SK-N-SH (cell line): ENCODE measurements around the gene SLC7A1. TPM values are rescaled to one million over a fixed set of nuclear protein-coding genes. Genes with fewer than 3 reads are reported as not detected.

Source experiments
- CTCF ChIA-PET: fragments of 300-600, 350-600 bp; formaldehyde crosslinking; extraction: SDS; loops from one replicate; lab custom pipeline; 2021; lab: Yijun Ruan, JAX
- POLR2A ChIA-PET: fragments of 350-600 bp; sonication (Branson Sonifier 250); formaldehyde crosslinking; extraction: SDS; loops from one replicate; lab custom pipeline; 2020; ENCODE audit warnings: antibody characterized with exemption, inconsistent platforms; lab: Yijun Ruan, JAX
- DNase-seq: peaks from one replicate; pipeline ENCODE4 v3.0.0; 2012
- H2AFZ ChIP-seq: fragments of 200-600 bp; sonication (generic); 2 replicates; pipeline ENCODE4 v1.8.1; 2016; ENCODE audit warnings: antibody characterized with exemption, mild to moderate bottlenecking, low read depth
- H3F3A ChIP-seq: fragments of 200-600 bp; sonication (generic); replicated peaks from 2 replicates; pipeline ENCODE3; 2016; ENCODE audit warnings: antibody characterized with exemption, mild to moderate bottlenecking; ENCODE audit not compliant: insufficient read depth
- H3K27ac ChIP-seq, 2 experiments: fragments of 200-500 bp in 1 of 2; fragments of 200-600 bp in 1 of 2; sonication (Bioruptor generic) in 1 of 2; sonication (generic), shearing (Covaris generic) in 1 of 2; 2 replicates each; pipeline versions ENCODE4 v1.5.1 to v1.6.1; 2014 to 2016; ENCODE audit warnings: low read depth in 2 of 2, inconsistent platforms in 1 of 2, low read length in 1 of 2, mild to moderate bottlenecking in 1 of 2, mixed read lengths in 1 of 2
- H3K27me3 ChIP-seq: fragments of 200-600 bp; sonication (generic), shearing (Covaris generic); 2 replicates; pipeline ENCODE4 v1.6.1; 2016; ENCODE audit warnings: mixed run types; ENCODE audit not compliant: insufficient read depth
- H3K36me3 ChIP-seq, 2 experiments: fragments of 200-500 bp in 1 of 2; fragments of 200-600 bp in 1 of 2; sonication (Bioruptor generic) in 1 of 2; sonication (generic) in 1 of 2; replicated peaks in 1 of 2; 2 replicates each; pipeline versions ENCODE3 to v1.5.1; 2014 to 2016; ENCODE audit warnings: low read length in 1 of 2, mild to moderate bottlenecking in 1 of 2; ENCODE audit not compliant: insufficient read depth in 2 of 2, control insufficient read depth in 1 of 2
- H3K4me1 ChIP-seq, 2 experiments: fragments of 200-500 bp in 1 of 2; fragments of 200-600 bp in 1 of 2; sonication (Bioruptor generic) in 1 of 2; sonication (generic), shearing (Covaris generic) in 1 of 2; 2 replicates each; pipeline versions ENCODE4 v1.5.1 to v1.6.1; 2014 to 2016; ENCODE audit warnings: low read depth in 1 of 2, low read length in 1 of 2, mixed run types in 1 of 2; ENCODE audit not compliant: insufficient read depth in 2 of 2, control insufficient read depth in 1 of 2
- H3K4me2 ChIP-seq: fragments of 200-600 bp; sonication (generic), shearing (Covaris generic); 2 replicates; pipeline ENCODE4 v1.6.1; 2017; ENCODE audit warnings: mixed run types
- H3K4me3 ChIP-seq, 2 experiments: fragments of 200-500 bp in 1 of 2; fragments of 200-600 bp in 1 of 2; sonication (Bioruptor generic) in 1 of 2; sonication (generic), shearing (Covaris generic) in 1 of 2; 2 replicates each; pipeline versions ENCODE4 v1.5.1 to v1.8.1; 2014 to 2016; ENCODE audit warnings: low read depth in 2 of 2, inconsistent platforms in 1 of 2, low read length in 1 of 2, mild to moderate bottlenecking in 1 of 2, mixed read lengths in 1 of 2, moderate library complexity in 1 of 2
- H3K79me2 ChIP-seq: fragments of 200-600 bp; sonication (generic); 2 replicates; pipeline ENCODE4 v1.8.1; 2017; ENCODE audit warnings: mild to moderate bottlenecking; ENCODE audit not compliant: insufficient read depth
- H3K9ac ChIP-seq: fragments of 200-600 bp; sonication (generic); 2 replicates; pipeline ENCODE4 v1.6.1; 2017; ENCODE audit warnings: mixed run types
- H3K9me2 ChIP-seq: fragments of 200-600 bp; sonication (generic); 2 replicates; pipeline ENCODE4 v1.6.1; 2017; ENCODE audit warnings: mixed run types
- H3K9me3 ChIP-seq: fragments of 200-600 bp; sonication (generic); 2 replicates; pipeline ENCODE4 v1.6.1; 2017; ENCODE audit warnings: mixed run types, mild to moderate bottlenecking, moderate library complexity
- H4K20me1 ChIP-seq: fragments of 200-600 bp; sonication (generic); 2 replicates; pipeline ENCODE4 v1.6.1; 2017; ENCODE audit warnings: mild to moderate bottlenecking, mixed run types; ENCODE audit not compliant: insufficient read depth
- CHD2 ChIP-seq: fragments of 150-350 bp; IDR thresholded peaks from 2 replicates; pipeline ENCODE4 v1.6.1; 2018; ENCODE audit warnings: low read length; ENCODE audit not compliant: partially characterized antibody
- EP300 ChIP-seq, 2 experiments: IDR thresholded peaks; 2 replicates each; pipeline versions ENCODE4 v1.4.0 to v1.6.1; 2012; ENCODE audit warnings: borderline replicate concordance in 1 of 2, low read depth in 1 of 2, low read length in 1 of 2
- FOSL2 ChIP-seq: IDR thresholded peaks from 2 replicates; pipeline ENCODE4 v1.4.0; 2012; ENCODE audit warnings: low read depth, mild to moderate bottlenecking, moderate library complexity, borderline replicate concordance
- FOXJ3 ChIP-seq: sonication (generic); formaldehyde crosslinking; IDR thresholded peaks from 2 replicates; pipeline ENCODE4 v1.5.1; 2020; ENCODE audit warnings: mild to moderate bottlenecking, missing genetic modification reagents
- FOXM1 ChIP-seq: IDR thresholded peaks from 2 replicates; pipeline ENCODE4 v1.4.0; 2012; ENCODE audit warnings: low read depth, mild to moderate bottlenecking
- GATA2 ChIP-seq: sonication (generic); formaldehyde crosslinking; IDR thresholded peaks from 2 replicates; pipeline ENCODE4 v1.5.0; 2020; ENCODE audit warnings: mild to moderate bottlenecking, missing genetic modification reagents
- JUND ChIP-seq: IDR thresholded peaks from 2 replicates; pipeline ENCODE4 v1.4.0; 2012
- MXI1 ChIP-seq: IDR thresholded peaks from 2 replicates; pipeline ENCODE4 v1.6.1; 2012; ENCODE audit warnings: mild to moderate bottlenecking, low read depth, low read length, improper control_type of control experiment
- NFIC ChIP-seq: IDR thresholded peaks from 2 replicates; pipeline ENCODE4 v1.4.0; 2012; ENCODE audit warnings: borderline replicate concordance
- POLR2AphosphoS5 ChIP-seq: IDR thresholded peaks from 2 replicates; pipeline ENCODE4 v1.6.1; 2012; ENCODE audit warnings: low read depth, low read length
- RAD21 ChIP-seq: IDR thresholded peaks from 2 replicates; pipeline ENCODE4 v1.6.1; 2012; ENCODE audit warnings: mild to moderate bottlenecking, low read length
- RCOR1 ChIP-seq: fragments of 150-350 bp; IDR thresholded peaks from 2 replicates; pipeline ENCODE4 v1.6.1; 2017; ENCODE audit warnings: antibody characterized with exemption, low read length
- RFX5 ChIP-seq: IDR thresholded peaks from 2 replicates; pipeline ENCODE4 v1.6.1; 2012; ENCODE audit warnings: mild to moderate bottlenecking, improper control_type of control experiment, low read length
- RXRA ChIP-seq: IDR thresholded peaks from 2 replicates; pipeline ENCODE4 v1.4.0; 2012; ENCODE audit warnings: low read depth, mild to moderate bottlenecking, borderline replicate concordance
- SIN3A ChIP-seq: IDR thresholded peaks from 2 replicates; pipeline ENCODE4 v1.6.1; 2012; ENCODE audit warnings: low read depth, mild to moderate bottlenecking, low read length, moderate library complexity, borderline replicate concordance
- SMC3 ChIP-seq: IDR thresholded peaks from 2 replicates; pipeline ENCODE4 v1.6.1; 2012; ENCODE audit warnings: low read depth, low read length, improper control_type of control experiment
- TAF1 ChIP-seq: IDR thresholded peaks from 2 replicates; pipeline ENCODE4 v1.6.1; 2012; ENCODE audit warnings: low read depth, mild to moderate bottlenecking, low read length, moderate library complexity, borderline replicate concordance
- TCF12 ChIP-seq: IDR thresholded peaks from 2 replicates; pipeline ENCODE4 v1.4.0; 2012
- YY1 ChIP-seq: IDR thresholded peaks from 2 replicates; pipeline ENCODE4 v1.4.0; 2012; ENCODE audit warnings: low read depth, mild to moderate bottlenecking
- WGBS: methylation state at CpG from one replicate; pipeline ENCODE4 v1.1.6; 2017; ENCODE audit warnings: low lambda C conversion rate; 5-methylcytosine and 5-hydroxymethylcytosine counted together
- polyA plus RNA-seq, 3 experiments: library from polyadenylated mRNA; depleted of rRNA; stranded (reverse); fragments of >200 nt; gene quantifications; 2 replicates each; pipeline ENCODE4 v1.2.3, GENCODE V29; 2012
- TF ChIP-seq, protein P1 (sequence below): fragments of 150-350 bp; IDR thresholded peaks from 2 replicates; pipeline ENCODE4 v1.6.1; 2017; ENCODE audit warnings: antibody characterized with exemption, low read length, low read depth, borderline replicate concordance
- TF ChIP-seq, protein P2 (sequence below): fragments of 150-350 bp; IDR thresholded peaks from 2 replicates; pipeline ENCODE4 v1.6.1; 2016; ENCODE audit warnings: mild to moderate bottlenecking, low read depth, low read length
- TF ChIP-seq, protein P3 (sequence below): IDR thresholded peaks from 2 replicates; pipeline ENCODE4; 2012
- TF ChIP-seq, protein P4 (sequence below): fragments of 200-600 bp; sonication (generic); IDR thresholded peaks from 2 replicates; pipeline ENCODE4 v1.6.1; 2017; ENCODE audit warnings: antibody characterized with exemption, mild to moderate bottlenecking, moderate library complexity

The SLC7A1 gene
- polyA plus RNA-seq, 1 of the 3 experiments (the other 2 are of a cell fraction), result 14.0 TPM

DNA sequence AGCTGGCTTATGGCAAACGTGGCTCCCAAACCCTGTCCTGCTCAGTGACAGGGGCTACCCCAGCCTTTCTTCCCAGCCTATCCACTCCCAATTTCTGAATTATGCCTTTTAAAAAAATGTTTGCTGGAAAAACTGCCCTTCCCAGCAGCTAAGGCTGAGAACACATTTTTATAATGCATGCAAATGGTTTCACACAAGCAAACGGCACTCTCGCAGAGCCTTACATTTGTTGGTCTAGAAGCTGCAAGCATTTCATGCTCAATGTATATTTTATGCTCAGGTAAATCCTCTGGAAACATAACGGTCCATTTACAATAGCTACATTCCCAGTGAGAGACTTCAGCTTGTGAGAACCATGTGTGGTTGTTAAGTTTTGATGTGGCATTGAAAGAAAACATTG lies 61.4 kb downstream of the SLC7A1 start:
- 93% methylated on average over 4 of the region's 4 CpGs for WGBS
- DNase-seq, result no peak
- H3K27ac ChIP-seq, result no peak overlapping the region
- H3K9me2 ChIP-seq, result no peaks in the 10 kb centered on the region
- peaks cover 40 to 56% of the 10 kb centered on the region in 2 experiments for H3K36me3 ChIP-seq
- ChIA-PET CTCF (interaction anchor here (0.8 to 1.1 kb wide), 2 partner anchors 26 to 62 kb away, joined by 3 read pairs; no protein-coding TSS in a partner anchor), POLR2A (no interaction called here)
- H4K20me1 ChIP-seq, result peaks cover 18% of the 10 kb centered on the region; the same call in 1 of the 2 replicates
- no peaks in the 10 kb centered on the region for H3K27me3 ChIP-seq
- H3K9me3 ChIP-seq, result no peaks in the 10 kb centered on the region
- peaks cover 31% of the 10 kb centered on the region; the same call in 1 of the 2 replicates for H3K79me2 ChIP-seq
- H3K4me1 ChIP-seq, result peaks cover 0 to 14% of the 10 kb centered on the region in 2 experiments; a peak in 2 of 4 replicates
- no peak overlapping the region for H3K9ac ChIP-seq
- no peak for TF ChIP-seq RFX5
- no peak for TF ChIP-seq SMC3
- TF ChIP-seq FOXM1, result no peak
- no peak for TF ChIP-seq RCOR1
- TF ChIP-seq TCF12, result no peak
- no peak for TF ChIP-seq SIN3A
- no peak for TF ChIP-seq YY1
- no peak for TF ChIP-seq FOXJ3 (CRISPR knock-in tag)
- TF ChIP-seq RAD21, result no peak
- TF ChIP-seq GATA2 (CRISPR knock-in tag), result no peak
- TF ChIP-seq, all 33 proteins: peak for 0
- Histone ChIP-seq H2AFZ (no peak overlapping the region), H3F3A (no peaks in the 10 kb centered on the region), H3K4me2 (no peak overlapping the region), H3K4me3 (no peak overlapping the region)

DNA sequence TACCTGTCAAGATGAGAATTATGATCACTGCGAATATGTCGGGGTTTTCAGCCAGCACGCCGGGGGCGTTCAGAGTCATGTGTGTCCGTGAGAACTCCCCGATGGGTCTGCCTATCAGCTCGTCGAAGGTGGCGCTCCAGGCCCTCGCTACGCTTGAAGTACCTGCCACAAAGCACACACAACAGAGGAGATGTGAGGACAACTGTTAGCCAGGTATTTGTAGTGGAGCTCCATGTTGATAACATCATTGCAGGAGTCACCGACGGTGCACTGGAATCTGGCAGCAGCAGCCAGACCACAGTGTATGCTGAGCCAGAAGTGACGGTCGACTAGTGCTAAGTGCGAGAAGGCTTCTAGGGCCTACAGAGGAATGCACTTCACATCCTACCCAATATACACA lies 62.7 kb downstream of the SLC7A1 start:
- ChIA-PET CTCF (interaction anchor here (2.4 kb wide), 1 partner anchor 25 kb away, joined by 12 read pairs; no protein-coding TSS in a partner anchor), POLR2A (no interaction called here)
- Histone ChIP-seq H3F3A (no peaks in the 10 kb centered on the region), H3K9me2 (no peaks in the 10 kb centered on the region), H4K20me1 (peaks cover 13% of the 10 kb centered on the region; the same call in 1 of the 2 replicates), H3K79me2 (peaks cover 30% of the 10 kb centered on the region; the same call in 1 of the 2 replicates), H2AFZ (no peak overlapping the region), H3K4me1 (peaks cover 0 to 8% of the 10 kb centered on the region in 2 experiments; a peak in 2 of 4 replicates), H3K9ac (no peak overlapping the region), H3K4me3 (no peak overlapping the region), H3K4me2 (no peak overlapping the region), H3K36me3 (peaks cover 50 to 69% of the 10 kb centered on the region in 2 experiments), H3K9me3 (no peaks in the 10 kb centered on the region), H3K27ac (no peak overlapping the region; a peak in 1 of 4 replicates), H3K27me3 (no peaks in the 10 kb centered on the region)
- TF ChIP-seq FOXM1, result no peak
- no peak for TF ChIP-seq POLR2AphosphoS5
- no peak for TF ChIP-seq FOSL2
- no peak for TF ChIP-seq TAF1
- no peak for TF ChIP-seq MXI1
- TF ChIP-seq, protein P1, sequence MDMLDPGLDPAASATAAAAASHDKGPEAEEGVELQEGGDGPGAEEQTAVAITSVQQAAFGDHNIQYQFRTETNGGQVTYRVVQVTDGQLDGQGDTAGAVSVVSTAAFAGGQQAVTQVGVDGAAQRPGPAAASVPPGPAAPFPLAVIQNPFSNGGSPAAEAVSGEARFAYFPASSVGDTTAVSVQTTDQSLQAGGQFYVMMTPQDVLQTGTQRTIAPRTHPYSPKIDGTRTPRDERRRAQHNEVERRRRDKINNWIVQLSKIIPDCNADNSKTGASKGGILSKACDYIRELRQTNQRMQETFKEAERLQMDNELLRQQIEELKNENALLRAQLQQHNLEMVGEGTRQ, result no peak
- TF ChIP-seq YY1, result no peak
- TF ChIP-seq, protein P2, sequence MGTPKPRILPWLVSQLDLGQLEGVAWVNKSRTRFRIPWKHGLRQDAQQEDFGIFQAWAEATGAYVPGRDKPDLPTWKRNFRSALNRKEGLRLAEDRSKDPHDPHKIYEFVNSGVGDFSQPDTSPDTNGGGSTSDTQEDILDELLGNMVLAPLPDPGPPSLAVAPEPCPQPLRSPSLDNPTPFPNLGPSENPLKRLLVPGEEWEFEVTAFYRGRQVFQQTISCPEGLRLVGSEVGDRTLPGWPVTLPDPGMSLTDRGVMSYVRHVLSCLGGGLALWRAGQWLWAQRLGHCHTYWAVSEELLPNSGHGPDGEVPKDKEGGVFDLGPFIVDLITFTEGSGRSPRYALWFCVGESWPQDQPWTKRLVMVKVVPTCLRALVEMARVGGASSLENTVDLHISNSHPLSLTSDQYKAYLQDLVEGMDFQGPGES, result no peak
- TF ChIP-seq, protein P3, sequence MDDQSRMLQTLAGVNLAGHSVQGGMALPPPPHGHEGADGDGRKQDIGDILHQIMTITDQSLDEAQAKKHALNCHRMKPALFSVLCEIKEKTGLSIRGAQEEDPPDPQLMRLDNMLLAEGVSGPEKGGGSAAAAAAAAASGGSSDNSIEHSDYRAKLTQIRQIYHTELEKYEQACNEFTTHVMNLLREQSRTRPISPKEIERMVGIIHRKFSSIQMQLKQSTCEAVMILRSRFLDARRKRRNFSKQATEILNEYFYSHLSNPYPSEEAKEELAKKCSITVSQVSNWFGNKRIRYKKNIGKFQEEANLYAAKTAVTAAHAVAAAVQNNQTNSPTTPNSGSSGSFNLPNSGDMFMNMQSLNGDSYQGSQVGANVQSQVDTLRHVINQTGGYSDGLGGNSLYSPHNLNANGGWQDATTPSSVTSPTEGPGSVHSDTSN, result no peak
- TF ChIP-seq GATA2 (CRISPR knock-in tag), result no peak
- no peak for TF ChIP-seq NFIC
- no peak for TF ChIP-seq CHD2
- TF ChIP-seq RFX5, result no peak
- TF ChIP-seq RXRA, result no peak
- TF ChIP-seq JUND, result no peak
- TF ChIP-seq EP300 (IDR thresholded peaks at IDR 0.05; ENCODE audit: borderline replicate concordance in 1 of 2, low read depth in 1 of 2, low read length in 1 of 2), result no peak
- TF ChIP-seq, protein P4, sequence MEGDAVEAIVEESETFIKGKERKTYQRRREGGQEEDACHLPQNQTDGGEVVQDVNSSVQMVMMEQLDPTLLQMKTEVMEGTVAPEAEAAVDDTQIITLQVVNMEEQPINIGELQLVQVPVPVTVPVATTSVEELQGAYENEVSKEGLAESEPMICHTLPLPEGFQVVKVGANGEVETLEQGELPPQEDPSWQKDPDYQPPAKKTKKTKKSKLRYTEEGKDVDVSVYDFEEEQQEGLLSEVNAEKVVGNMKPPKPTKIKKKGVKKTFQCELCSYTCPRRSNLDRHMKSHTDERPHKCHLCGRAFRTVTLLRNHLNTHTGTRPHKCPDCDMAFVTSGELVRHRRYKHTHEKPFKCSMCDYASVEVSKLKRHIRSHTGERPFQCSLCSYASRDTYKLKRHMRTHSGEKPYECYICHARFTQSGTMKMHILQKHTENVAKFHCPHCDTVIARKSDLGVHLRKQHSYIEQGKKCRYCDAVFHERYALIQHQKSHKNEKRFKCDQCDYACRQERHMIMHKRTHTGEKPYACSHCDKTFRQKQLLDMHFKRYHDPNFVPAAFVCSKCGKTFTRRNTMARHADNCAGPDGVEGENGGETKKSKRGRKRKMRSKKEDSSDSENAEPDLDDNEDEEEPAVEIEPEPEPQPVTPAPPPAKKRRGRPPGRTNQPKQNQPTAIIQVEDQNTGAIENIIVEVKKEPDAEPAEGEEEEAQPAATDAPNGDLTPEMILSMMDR, result no peak
- no peak for TF ChIP-seq SMC3
- DNase-seq, result no peak
- 97% methylated on average over 17 of the region's 17 CpGs for WGBS
